B cell (primary cell): ENCODE results near the gene IGFALS. TPM values are rescaled to one million over a fixed set of nuclear protein-coding genes. Genes with fewer than 3 reads are reported as not detected.

Source experiments
- ATAC-seq: fragments of 200-7000 bp; cut with Tn5 transposase; one replicate; pipeline ENCODE4 v1.10.0; 2021; ENCODE audit warnings: low read depth, mild to moderate bottlenecking, moderate number of reproducible peaks, moderate library complexity
- CTCF ChIA-PET: fragments of 350-600 bp; sonication (Branson Sonifier 250); formaldehyde crosslinking; loops from one replicate; lab custom pipeline; 2021; ENCODE audit warnings: antibody characterized with exemption, inconsistent platforms; lab: Charles Lee
- POLR2A ChIA-PET: fragments of 350-600 bp; sonication (Branson Sonifier 250); formaldehyde crosslinking; loops from one replicate; lab custom pipeline; 2021; ENCODE audit warnings: antibody characterized with exemption; lab: Charles Lee
- DNase-seq: peaks from one replicate; pipeline ENCODE4 v3.0.0; 2013
- H2AFZ ChIP-seq: 2 replicates; pipeline ENCODE4 v1.6.1; 2012; ENCODE audit warnings: mild to moderate bottlenecking, low read depth, low read length; ENCODE audit not compliant: insufficient read depth, poor library complexity, severe bottlenecking
- H3K27ac ChIP-seq, 2 donors: 1 replicate in 1 of 2; 2 replicates in 1 of 2; pipeline ENCODE4 v1.5.1; 2012 to 2013; ENCODE audit warnings: low read length in 2 of 2, mild to moderate bottlenecking in 2 of 2, moderate library complexity in 1 of 2
- H3K27me3 ChIP-seq, 4 experiments: fragments of 200-600 bp in 1 of 4; sonication (generic) in 1 of 4; replicated peaks in 1 of 4; 1 replicate in 2 of 4; 2 replicates in 2 of 4; pipeline versions ENCODE4 v1.6.1 to v1.7.0; 2013 to 2016; ENCODE audit warnings: low read length in 3 of 4, mild to moderate bottlenecking in 2 of 4, mixed read lengths in 1 of 4, moderate library complexity in 1 of 4; ENCODE audit not compliant: insufficient read depth in 4 of 4, control insufficient read depth in 3 of 4; ENCODE audit errors: control extremely low read depth in 1 of 4
- H3K36me3 ChIP-seq, 2 experiments: replicated peaks in 1 of 2; 1 replicate in 1 of 2; 2 replicates in 1 of 2; pipeline versions ENCODE4 v1.6.1 to v1.7.1; 2013; ENCODE audit warnings: low read length in 1 of 2; ENCODE audit not compliant: insufficient read depth in 2 of 2, control insufficient read depth in 1 of 2; ENCODE audit errors: control extremely low read depth in 1 of 2, extremely low read depth in 1 of 2
- H3K4me1 ChIP-seq, 2 donors: fragments of 200-600 bp in 1 of 2; sonication (generic) in 1 of 2; 1 replicate in 1 of 2; 2 replicates in 1 of 2; pipeline versions ENCODE4 v1.5.1 to v1.6.1; 2013 to 2017; ENCODE audit warnings: low read length in 2 of 2; ENCODE audit not compliant: control insufficient read depth in 2 of 2, insufficient read depth in 2 of 2
- H3K4me2 ChIP-seq: replicated peaks from 2 replicates; pipeline ENCODE3; 2012; ENCODE audit warnings: mild to moderate bottlenecking, low read depth, low read length; ENCODE audit not compliant: poor library complexity, severe bottlenecking
- H3K4me3 ChIP-seq, 5 experiments: fragments of 200-600 bp in 1 of 5; sonication (generic) in 1 of 5; 1 replicate in 3 of 5; 2 replicates in 2 of 5; pipeline versions ENCODE4 v1.5.1 to v1.7.0; 2011 to 2016; ENCODE audit warnings: low read length in 4 of 5, mild to moderate bottlenecking in 4 of 5, low read depth in 2 of 5, control low read depth in 1 of 5, moderate library complexity in 1 of 5; ENCODE audit not compliant: insufficient read depth in 1 of 5; ENCODE audit errors: control extremely low read depth in 1 of 5, extremely low read depth in 1 of 5
- H3K79me2 ChIP-seq: fragments of 200-600 bp; sonication (generic); one replicate; pipeline ENCODE4 v1.6.0; 2016; ENCODE audit warnings: low read length; ENCODE audit not compliant: control insufficient read depth, insufficient read depth
- H3K9ac ChIP-seq: fragments of 200-600 bp; sonication (generic); 2 replicates; pipeline ENCODE4 v1.6.1; 2017; ENCODE audit warnings: mild to moderate bottlenecking, low read length, moderate library complexity
- H3K9me3 ChIP-seq, 3 donors: one replicate each; pipeline versions ENCODE4 v1.6.1 to v1.7.1; 2013; ENCODE audit warnings: low read length in 2 of 3; ENCODE audit not compliant: control insufficient read depth in 2 of 3, insufficient read depth in 1 of 3; ENCODE audit errors: control extremely low read depth in 1 of 3
- H4K20me1 ChIP-seq: 2 replicates; pipeline ENCODE4 v1.6.0; 2012; ENCODE audit warnings: mild to moderate bottlenecking, low read length; ENCODE audit not compliant: insufficient read depth, control insufficient read depth, poor library complexity, severe bottlenecking
- H3K27ac Mint-ChIP-seq: one replicate; pipeline ENCODE4 v1.8.0; 2021; ENCODE audit warnings: mixed read lengths
- H3K27me3 Mint-ChIP-seq: one replicate; pipeline ENCODE4 v1.8.0; 2021; ENCODE audit warnings: mixed read lengths
- H3K4me1 Mint-ChIP-seq: one replicate; pipeline ENCODE4 v1.8.0; 2021; ENCODE audit warnings: mixed read lengths
- H3K4me3 Mint-ChIP-seq: one replicate; pipeline ENCODE4 v1.8.0; 2021; ENCODE audit warnings: mixed read lengths
- H3K9me3 Mint-ChIP-seq: one replicate; pipeline ENCODE4 v1.8.0; 2022; ENCODE audit warnings: mixed read lengths; ENCODE audit not compliant: insufficient read depth
- CTCF ChIP-seq: fragments of 200-600 bp; IDR thresholded peaks from one replicate; pipeline ENCODE4 v1.8.0; 2022; ENCODE audit warnings: antibody characterized with exemption, mild to moderate bottlenecking
- EZH2 ChIP-seq: IDR thresholded peaks from 2 replicates; pipeline ENCODE4 v1.6.1; 2012; ENCODE audit warnings: borderline replicate concordance, low read depth, mild to moderate bottlenecking, moderate library complexity, low read length; ENCODE audit not compliant: insufficient read depth, poor library complexity, severe bottlenecking
- WGBS: methylation state at CpG from one replicate; pipeline ENCODE4 v1.1.5; 2013; ENCODE audit warnings: missing lambda C conversion rate; ENCODE audit not compliant: insufficient coverage; 5-methylcytosine and 5-hydroxymethylcytosine counted together
- intact Hi-C: fragments of 100-400 bp; cut with micrococcal nuclease; formaldehyde crosslinking; loops from one replicate; pipeline ENCODE4 v1.10.0; 2022
- polyA plus RNA-seq: library from polyadenylated mRNA; depleted of rRNA; stranded (reverse); fragments of >200 nt; gene quantifications from 2 replicates; pipeline ENCODE4 v1.2.3, GENCODE V29; 2012
- total RNA-seq, 2 donors: library from RNA; stranded (reverse); fragments of 120-200 nt in 1 of 2; gene quantifications; 1 replicate in 1 of 2; 2 replicates in 1 of 2; pipeline versions ENCODE4 v1.2.3 to v1.2.4, GENCODE V29; 2013 to 2022

IGFALS gene
- total and polyA plus RNA-seq, 2 donors (not counting 1 experiment from before 2014, with no cell fraction given), result 0.49 TPM; not detected in 1

GRCh38 chr16:1789643-1790045, 3.9 kb downstream of the IGFALS start:
- no peak overlapping the region for H3K4me3 Mint-ChIP-seq
- WGBS, result 91% methylated on average over 13 of the region's 25 CpGs
- Histone ChIP-seq H4K20me1 (peaks cover 44% of the 10 kb centered on the region), H3K4me2 (no peak overlapping the region), H3K9me3 (no peaks in the 10 kb centered on the region), H3K79me2 (peaks cover 55% of the 10 kb centered on the region), H3K4me1 (no peaks in the 10 kb centered on the region), H3K27me3 (no peaks in the 10 kb centered on the region), H3K4me3 (no peak overlapping the region), H3K9ac (no peak overlapping the region), H3K36me3 (peaks cover 0 to 33% of the 10 kb centered on the region in 2 experiments), H3K27ac (no peak overlapping the region), H2AFZ (no peak overlapping the region)
- intact Hi-C loops, result no loop called here
- H3K27ac Mint-ChIP-seq, result no peak overlapping the region
- ChIA-PET CTCF (no interaction called here), POLR2A (interaction anchor here (0.5 kb wide), 1 partner anchor 246 kb away, joined by 9 read pairs; no protein-coding TSS in a partner anchor)
- no peak for DNase-seq
- no peaks in the 10 kb centered on the region for H3K27me3 Mint-ChIP-seq
- no peak for TF ChIP-seq EZH2
- TF ChIP-seq CTCF, result no peak
- no peaks in the 10 kb centered on the region for H3K9me3 Mint-ChIP-seq
- ATAC-seq, result no peak
- H3K4me1 Mint-ChIP-seq, result peaks cover 2% of the 10 kb centered on the region

DNA sequence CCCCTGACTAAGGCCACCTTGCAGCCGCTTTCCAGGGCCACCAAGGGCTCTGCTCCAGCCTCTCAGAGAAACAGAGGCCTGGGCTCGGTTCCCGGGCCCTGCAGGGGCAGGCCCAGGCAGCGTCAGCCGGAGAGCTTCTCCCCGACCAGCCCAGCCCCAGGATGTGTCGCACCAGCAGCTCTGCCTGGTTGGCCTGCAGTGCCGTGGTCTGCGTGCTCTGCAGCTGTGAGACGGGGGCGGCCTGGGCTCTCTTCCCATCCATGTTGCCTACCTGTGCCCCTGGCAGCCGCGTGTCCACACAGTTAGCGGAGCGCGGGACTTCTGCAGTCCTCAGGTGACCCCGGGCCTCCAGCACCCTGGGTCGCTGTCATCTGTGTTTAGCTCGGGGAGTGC, 4.8 kb downstream of the IGFALS start:
- no peak overlapping the region for H3K27ac ChIP-seq
- H3K9ac ChIP-seq, result no peak overlapping the region
- H3K27ac Mint-ChIP-seq, result no peak overlapping the region
- TF ChIP-seq CTCF, result no peak
- no peak for TF ChIP-seq EZH2
- no peak overlapping the region for H3K4me3 ChIP-seq
- no peaks in the 10 kb centered on the region for H3K9me3 ChIP-seq
- H2AFZ ChIP-seq, result no peak overlapping the region
- no peak for DNase-seq
- POLR2A ChIA-PET, result no interaction called here
- peaks cover 2% of the 10 kb centered on the region for H3K4me1 Mint-ChIP-seq
- CTCF ChIA-PET, result no interaction called here
- no peak overlapping the region for H3K4me2 ChIP-seq
- no peak overlapping the region for H3K4me3 Mint-ChIP-seq
- H3K4me1 ChIP-seq, result peaks cover 0 to 6% of the 10 kb centered on the region in 2 donors
- no peaks in the 10 kb centered on the region for H3K27me3 ChIP-seq
- peaks cover 0 to 33% of the 10 kb centered on the region in 2 experiments for H3K36me3 ChIP-seq
- intact Hi-C loops, result no loop called here
- H3K9me3 Mint-ChIP-seq, result no peaks in the 10 kb centered on the region
- H4K20me1 ChIP-seq, result peaks cover 52% of the 10 kb centered on the region
- WGBS, result 90% methylated on average over 19 of the region's 19 CpGs
- no peak for ATAC-seq
- peaks cover 63% of the 10 kb centered on the region for H3K79me2 ChIP-seq
- no peaks in the 10 kb centered on the region for H3K27me3 Mint-ChIP-seq
